NCI-H345 (cell line): Measurements from ENCODE around the gene INO80C.
"Not testable (repeated sequence)": the region's sequence is repeated elsewhere in the genome, so short reads cannot be mapped to it uniquely, and the experiment has no call there.

ENCODE experiments used
- DNase-seq: peaks from one replicate; lab custom pipeline; 2025; lab: John Stamatoyannopoulos, UW

INO80C gene

DNA sequence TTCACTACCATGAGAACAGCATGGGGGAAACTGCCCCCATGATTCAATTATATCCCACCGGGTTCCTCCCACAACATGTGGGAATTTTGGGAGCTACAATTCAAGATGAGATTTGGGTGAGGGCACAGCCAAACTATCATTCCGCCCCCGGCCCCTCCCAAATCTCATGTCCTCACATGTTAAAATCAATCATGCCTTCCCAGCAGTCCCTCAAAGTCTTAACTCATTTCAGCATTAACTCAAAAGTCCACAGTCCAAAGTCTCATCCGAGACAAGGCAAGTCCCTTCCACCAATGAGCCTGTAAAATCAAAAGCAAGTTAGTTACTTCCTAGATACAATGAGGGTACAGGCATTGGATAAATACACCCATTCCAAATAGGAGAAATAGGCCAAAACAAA is 10.2 kb downstream of the INO80C start:
- DNase-seq = not testable (repeated sequence)

DNA sequence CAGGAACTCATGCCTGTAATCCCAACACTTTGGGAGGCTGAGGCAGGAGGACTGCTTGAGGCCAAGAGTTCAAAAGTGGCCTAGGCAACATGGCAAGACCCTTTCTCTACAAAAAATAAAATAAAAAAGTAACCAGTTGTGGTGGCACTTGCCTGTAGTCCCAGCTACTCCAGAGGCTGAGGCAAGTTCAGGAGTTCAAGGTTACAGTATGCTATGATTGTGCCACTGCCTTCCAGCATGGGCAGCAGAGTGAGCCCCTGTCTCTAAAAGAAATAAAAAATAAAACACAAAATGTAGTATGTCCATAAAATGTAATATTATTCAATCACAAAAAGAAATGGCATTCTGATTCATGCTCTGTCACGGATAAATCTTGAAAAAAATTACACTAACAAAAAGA is 11.9 kb downstream of the INO80C start:
- DNase-seq = no peak

GRCh38 chr18:35484034-35484433 is 13.7 kb downstream of the INO80C start:
- no peak for DNase-seq

DNA sequence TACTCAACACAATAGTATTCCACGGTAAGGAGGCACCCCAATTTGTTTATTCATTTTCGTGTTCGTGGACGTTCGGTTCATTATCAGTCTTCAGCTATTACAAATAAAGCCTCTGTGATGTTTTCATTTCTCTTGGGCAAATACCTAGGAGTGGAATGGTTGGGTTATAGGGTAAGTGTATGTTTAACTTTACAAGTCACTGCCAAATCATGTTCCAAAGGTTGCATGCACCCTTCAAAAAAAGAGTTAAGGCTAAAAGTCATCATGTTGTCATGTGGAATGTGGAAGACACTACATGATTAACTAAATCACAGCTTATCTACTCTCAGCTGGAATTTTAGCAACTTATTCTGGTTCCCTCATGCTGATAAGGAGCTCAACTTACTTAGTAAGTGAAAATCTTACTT is 15.8 kb downstream of the INO80C start:
- no peak for DNase-seq

DNA sequence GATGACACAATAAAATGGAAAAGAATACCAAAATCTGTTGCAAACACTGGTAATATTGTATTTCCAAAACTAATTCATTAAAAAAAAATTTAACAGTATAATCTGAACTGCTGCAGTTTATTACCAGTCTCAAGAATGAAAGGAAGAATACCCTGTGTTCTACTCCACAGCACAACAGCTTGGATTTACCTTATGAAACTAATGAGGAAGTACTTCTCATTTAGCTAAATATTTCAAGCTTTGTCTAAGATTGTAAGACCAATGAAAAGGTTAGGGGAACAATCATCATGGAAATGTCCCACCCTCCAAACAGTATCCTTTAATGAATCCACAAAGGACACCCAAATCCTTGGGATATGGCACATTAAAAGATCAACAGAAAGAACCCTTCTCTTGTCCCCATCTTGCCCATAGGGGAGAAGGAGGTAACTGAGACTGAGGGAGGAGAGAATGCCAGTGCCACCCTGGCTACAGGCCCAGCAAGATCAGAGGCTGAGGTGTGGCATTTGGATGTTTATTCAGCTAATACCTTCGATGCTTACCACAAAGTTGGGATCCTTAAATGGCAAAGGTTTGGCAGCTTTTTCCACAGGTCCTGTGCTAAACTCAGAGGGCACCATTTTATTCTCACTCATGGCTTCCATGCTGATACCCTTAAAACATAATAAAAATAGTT is 17.7 kb downstream of the INO80C start:
- DNase-seq = no peak

GRCh38 chr18:35478520-35479435 is 19.0 kb downstream of the INO80C start:
- no peak for DNase-seq

DNA sequence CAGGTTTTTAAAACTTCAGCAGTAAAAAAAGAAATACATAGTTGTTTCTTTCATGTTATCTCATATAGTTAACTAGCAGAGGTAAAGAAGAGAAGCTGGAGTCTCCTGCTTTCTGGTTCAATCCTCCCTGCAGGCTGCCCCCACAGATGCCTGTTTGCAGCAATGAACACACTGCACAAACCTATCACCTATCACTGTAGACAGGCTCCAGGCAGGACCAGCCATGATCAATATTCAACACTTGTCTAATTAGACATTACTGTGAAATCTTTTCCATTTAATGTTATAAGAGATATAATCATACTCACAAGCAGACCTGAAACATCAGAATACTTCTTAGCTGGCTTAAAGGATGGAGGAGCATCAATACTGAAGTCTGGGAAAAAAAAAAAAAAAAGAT is 19.8 kb downstream of the INO80C start:
- no peak for DNase-seq

GRCh38 chr18:35477497-35477896 is 20.3 kb downstream of the INO80C start:
- DNase-seq = no peak

DNA sequence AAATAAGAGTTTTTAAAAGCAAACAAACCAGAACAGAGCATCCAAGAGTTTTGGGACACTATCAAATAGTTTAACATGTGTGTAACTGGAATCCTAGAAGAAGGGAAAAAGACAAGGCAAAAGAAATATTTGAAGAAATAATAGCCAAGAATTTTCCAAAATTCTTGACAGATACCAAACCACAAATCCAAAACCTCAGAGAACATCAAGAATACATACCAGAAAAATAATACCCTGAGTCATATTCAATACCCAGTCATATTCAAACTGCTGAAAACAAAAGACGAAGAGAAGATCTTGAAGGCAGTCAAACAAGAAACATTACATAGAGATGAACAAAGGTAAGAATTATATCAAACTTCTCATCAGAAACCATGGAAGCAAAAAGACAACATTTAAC is 22.9 kb downstream of the INO80C start:
- no peak for DNase-seq

DNA sequence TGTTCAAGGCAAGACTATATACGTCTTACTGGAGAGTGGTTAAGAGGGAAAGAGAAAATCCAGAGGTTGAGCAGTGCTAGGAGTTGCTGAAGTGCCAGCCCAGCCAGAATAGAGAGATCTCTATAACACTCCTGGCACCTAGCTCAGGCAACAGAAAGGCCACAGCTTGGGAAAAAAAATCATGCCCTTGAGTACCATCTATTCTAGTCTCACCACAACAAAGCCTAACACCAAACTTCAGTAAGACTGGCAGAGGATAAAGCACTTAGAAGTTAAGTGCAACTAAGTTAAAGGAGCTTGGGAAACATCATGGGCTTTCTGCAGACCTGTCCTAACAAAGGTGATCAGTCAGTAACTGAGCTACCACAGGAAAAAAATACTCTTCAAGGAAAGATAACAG is 24.2 kb downstream of the INO80C start:
- DNase-seq = no peak

DNA sequence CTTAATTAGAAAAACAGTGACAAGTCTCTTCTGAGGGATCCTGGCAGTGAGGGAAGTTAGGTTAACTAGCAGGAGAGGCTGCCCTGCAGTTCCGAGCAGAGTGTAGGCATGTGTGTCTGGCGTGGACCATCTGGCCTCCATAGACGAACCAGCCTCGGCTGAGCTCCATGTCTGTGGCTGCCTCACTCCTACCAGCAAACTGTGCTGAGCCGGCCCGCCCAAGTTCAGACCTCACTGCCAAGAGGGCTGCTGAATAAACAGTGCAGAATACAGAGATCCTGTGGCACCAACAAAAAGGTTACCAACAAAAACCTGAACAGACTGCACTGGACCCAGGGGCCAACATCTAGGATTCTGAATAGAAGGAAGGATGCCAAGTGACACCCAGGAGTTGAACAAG is 27.3 kb downstream of the INO80C start:
- DNase-seq = no peak

DNA sequence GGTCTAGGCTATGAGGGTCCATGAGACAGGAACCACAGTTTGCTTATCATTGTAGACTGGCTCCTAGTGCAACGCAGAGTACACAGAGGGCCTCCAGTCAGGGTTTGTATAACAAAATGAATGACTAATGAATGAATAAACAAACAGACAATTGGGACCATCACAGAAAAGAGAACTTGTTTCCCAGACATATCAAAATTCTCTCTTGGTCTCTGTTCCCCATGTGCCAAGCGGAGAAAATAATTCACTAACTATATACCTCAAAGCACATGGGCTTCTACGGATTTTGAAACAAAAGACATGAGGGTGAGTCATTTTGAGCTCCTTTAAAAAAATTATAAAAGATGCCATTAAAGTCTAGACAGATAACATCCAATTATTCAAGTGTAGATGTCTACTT is 28.0 kb downstream of the INO80C start:
- no peak for DNase-seq

GRCh38 chr18:35468711-35469110 is 29.0 kb downstream of the INO80C start:
- no peak for DNase-seq

DNA sequence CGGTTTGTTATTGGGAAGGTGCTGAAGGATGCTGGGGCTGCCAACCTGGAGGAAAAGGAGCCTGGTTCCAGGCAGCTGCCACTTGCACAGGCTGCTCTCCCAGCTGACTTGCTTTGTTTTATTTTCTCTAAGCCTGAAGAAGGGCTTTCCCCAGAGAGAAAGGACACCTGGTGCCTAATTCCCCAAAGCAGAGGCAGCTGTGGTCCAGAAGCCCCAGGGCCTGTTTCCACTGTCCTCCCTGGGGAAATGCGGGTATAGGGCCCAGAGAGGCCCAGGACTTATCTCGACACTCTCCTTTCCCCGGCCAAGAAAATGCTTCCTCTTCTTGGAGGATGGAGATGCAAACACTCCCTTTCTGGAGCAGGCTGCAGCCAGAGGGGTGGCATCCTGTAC is 30.1 kb downstream of the INO80C start:
- peak; percentile 69 for DNase-seq

- DNase-seq = no peak
Measured at GRCh38 chr18:35466815-35467623, 30.7 kb downstream of the INO80C start.

DNA sequence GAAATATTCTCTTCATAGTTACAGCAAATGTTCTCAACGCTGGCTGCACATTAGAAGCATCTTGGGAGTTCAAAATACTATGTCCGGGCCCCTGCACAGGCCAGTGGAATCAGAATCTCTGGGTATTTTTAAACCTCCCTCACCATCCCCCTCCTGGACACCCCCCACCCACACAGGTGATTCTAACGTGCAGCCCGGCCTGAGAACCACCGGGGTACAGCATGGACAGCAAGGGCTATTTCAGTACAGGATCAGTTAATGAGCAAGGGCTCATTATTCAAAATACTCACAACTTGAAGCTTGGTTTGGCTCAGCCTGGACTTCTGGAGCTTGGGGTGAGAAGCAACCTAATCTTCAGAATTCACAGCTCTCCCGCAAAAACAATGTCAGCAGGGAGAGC is 31.4 kb downstream of the INO80C start:
- no peak for DNase-seq

GRCh38 chr18:35465329-35465728 is 32.4 kb downstream of the INO80C start:
- no peak for DNase-seq

DNA sequence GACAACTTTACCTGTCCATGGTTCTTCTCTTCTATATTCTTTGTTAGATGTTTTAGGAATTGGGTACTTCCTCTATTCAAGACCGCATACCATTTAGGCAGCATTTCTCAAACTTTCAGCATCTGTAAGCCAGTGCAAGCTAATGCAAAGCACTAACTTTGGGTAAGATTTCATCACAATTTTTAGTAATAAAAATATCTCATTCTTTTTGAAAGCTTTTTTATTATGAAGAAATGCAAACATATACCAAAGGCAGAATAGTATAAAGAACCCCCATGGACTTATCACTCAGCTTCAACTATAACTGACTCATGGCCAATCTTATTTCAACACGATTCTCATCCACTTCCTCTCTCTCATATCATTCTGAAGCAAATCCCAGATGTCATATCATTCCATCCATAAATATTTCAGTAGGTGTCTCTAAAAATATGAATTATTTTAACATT is 32.9 kb downstream of the INO80C start:
- no peak for DNase-seq

DNA sequence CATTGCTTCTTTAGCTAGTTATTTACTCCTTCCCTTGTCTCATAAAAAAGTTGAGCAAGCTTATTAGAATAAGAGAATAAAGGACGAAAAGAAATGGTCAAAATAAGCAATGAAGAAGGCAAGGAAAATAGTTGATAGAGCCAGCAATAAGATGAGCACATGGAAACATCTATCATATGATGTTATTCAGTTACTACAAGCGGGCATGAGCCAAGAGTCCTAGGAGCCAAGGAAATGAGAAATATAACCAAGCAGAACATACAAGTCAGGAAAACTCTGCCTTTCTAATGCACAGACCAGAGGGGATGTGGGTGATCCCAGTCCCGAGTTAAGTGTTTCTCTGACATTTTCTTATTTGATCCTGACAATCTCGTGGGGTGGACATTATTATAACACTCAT is 33.9 kb downstream of the INO80C start:
- no peak for DNase-seq

- no peak for DNase-seq
Measured at GRCh38 chr18:35463050-35463449, 34.7 kb downstream of the INO80C start.

DNA sequence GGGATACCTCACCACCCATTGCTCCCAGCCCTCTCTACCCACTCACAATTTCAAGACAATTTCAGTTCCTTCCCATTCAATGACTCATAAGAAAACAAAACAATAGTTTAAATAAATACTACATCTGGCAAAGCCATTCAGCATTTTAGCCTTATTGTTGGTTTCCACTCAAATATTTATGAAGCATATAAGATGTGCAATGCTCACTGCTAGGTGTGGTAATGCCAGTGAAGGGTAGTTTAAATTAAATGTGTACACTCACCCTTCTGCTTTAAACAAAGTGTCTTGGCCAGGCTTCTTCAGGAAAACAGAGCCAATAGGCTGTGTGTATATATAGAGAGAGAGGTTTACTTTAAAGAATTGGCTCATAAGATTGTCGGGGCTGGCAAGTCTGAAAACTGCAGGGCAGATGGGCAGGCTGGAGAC is 37.0 kb downstream of the INO80C start:
- no peak for DNase-seq

- no peak for DNase-seq
Measured at GRCh38 chr18:35459997-35460396, 37.8 kb downstream of the INO80C start.
